SHP77 treated with DMSO at 0.1 percent for 48 hours (cell line): Measurements from ENCODE around the gene TUBA4A.
"Not testable (repeated sequence)": the region's sequence is repeated elsewhere in the genome, so short reads cannot be mapped to it uniquely, and the experiment has no call there.

Experiments used
- DNase-seq: peaks from one replicate; lab custom pipeline; 2025; lab: John Stamatoyannopoulos, UW

The TUBA4A gene

GRCh38 chr2:219210886-219211362 is 42.8 kb downstream of the TUBA4A start:
- DNase-seq: no peak

- DNase-seq: no peak
These were observed 43.4 kb downstream of the TUBA4A start for GRCh38 chr2:219210196-219210885.

- no peak for DNase-seq
These were observed 44.2 kb downstream of the TUBA4A start for GRCh38 chr2:219209236-219210195.

- no peak for DNase-seq
These were observed 45.6 kb downstream of the TUBA4A start for GRCh38 chr2:219207884-219208740.

- no peak for DNase-seq
These were observed 46.4 kb downstream of the TUBA4A start for GRCh38 chr2:219207134-219207883.

GRCh38 chr2:219206328-219207133 is 47.2 kb downstream of the TUBA4A start, which contains the start of gene ZFAND2B:
ZFAND2B (plus strand) TSS chr2:219206782; CDS start chr2:219206988, 206 bp downstream.
- peak; percentile 83 for DNase-seq

GRCh38 chr2:219205981-219206327 is 47.8 kb downstream of the TUBA4A start:
- DNase-seq: no peak

GRCh38 chr2:219205165-219205538 is 48.6 kb downstream of the TUBA4A start:
- DNase-seq: no peak

- no peak for DNase-seq
These were observed 49.1 kb downstream of the TUBA4A start for GRCh38 chr2:219204425-219205164.

GRCh38 chr2:219201331-219201730 is 52.4 kb downstream of the TUBA4A start:
- DNase-seq: not testable (repeated sequence)

GRCh38 chr2:219200502-219201326 is 53.0 kb downstream of the TUBA4A start:
- peak; percentile 21 for DNase-seq
